T-helper 1 cell (primary cell): Measurements from ENCODE around the gene DSCAML1.
"Not testable (repeated sequence)": the region's sequence is repeated elsewhere in the genome, so short reads cannot be mapped to it uniquely, and the experiment has no call there.

ENCODE experiments used
- DNase-seq, 5 donors: peaks; one replicate each; pipeline ENCODE4 v3.0.0-alpha.2; 2012 to 2020

DSCAML1 gene

DNA sequence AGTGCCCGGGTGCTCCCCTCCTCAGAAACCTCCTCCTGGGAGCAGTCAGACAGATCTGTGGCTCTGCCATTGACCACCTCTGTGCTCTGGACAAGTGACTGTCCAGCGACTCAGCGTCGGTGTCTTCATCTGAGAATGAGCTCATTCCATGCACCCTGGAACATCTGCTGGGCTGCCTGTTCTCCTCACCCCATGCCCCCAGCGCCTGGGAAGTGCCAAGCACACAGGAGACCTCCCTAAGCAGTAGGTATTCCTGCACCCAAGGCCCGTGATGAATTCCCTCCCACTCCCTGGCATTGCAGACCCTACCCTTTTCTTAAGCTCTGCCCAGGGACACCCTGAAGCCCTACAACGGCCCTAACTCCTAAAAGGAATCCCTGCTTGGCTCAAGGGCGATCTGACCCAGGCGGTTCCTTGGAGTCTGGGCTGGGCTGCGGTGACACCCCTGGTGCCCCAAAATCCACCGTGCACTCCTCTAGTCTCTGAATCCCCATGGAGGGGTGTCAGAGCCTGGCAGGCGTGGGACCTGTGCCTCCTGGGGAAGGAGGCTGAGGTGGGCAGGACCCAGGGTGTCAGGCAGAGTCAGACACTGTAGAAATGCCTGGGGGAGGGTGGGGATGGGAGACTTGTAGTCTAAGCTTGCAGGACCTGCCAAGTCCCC, 377.4 kb downstream of the DSCAML1 start:
- no peak for DNase-seq

- no peak for DNase-seq
Measured at GRCh38 chr11:117418737-117419481, 378.1 kb downstream of the DSCAML1 start.

- DNase-seq = no peak
Measured at GRCh38 chr11:117417856-117418255, 379.2 kb downstream of the DSCAML1 start.

GRCh38 chr11:117417342-117417741, 379.7 kb downstream of the DSCAML1 start:
- no peak for DNase-seq

DNA sequence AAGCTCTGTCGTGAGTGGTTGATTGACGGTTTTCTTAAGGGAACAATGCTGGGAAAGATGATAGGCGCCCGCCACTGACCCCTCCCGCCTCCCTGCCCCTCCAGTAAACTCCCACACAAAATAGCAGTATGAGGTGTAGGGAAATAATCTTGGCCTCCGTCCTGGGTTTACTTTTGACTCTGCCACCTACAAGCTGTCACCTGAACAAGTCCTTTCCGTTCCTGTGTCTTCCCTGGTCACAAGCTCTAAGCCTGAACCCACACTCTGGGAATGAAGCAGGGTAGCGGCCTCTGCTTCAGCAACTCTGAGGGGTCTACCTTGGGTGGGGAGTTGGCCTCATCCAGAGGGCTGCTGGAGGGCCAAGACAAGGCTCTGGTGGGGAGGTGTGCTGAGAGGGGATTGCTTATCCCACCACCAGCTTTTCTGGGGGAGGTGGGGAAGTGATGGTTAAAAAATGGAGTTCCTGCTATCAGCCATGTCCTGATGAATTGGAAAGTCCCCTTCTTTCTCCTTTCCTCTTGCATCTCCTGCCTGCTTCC, 381.6 kb downstream of the DSCAML1 start:
- DNase-seq = no peak

- no peak for DNase-seq
Measured at GRCh38 chr11:117414724-117415123, 382.3 kb downstream of the DSCAML1 start.

DNA sequence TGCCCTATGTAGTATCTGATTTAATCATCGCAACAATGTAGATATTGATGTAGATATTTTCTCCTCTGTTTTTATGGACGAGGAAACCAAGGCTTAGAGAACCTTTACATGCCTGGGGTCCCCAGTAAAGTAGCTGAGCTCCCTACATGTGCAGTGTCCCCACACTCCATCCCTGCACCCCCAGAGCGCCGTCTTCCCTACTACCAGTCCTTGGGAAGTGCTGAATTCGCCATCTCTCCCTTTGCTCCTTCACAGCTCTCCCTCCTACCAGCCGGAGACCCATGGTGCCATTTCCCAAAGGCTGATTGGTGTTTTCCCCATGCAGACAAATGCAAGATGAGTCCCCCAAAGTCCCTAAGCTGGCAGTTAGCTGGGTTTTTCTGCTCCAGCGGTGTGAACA, 383.4 kb downstream of the DSCAML1 start:
- no peak for DNase-seq

- DNase-seq = no peak
Measured at GRCh38 chr11:117412653-117413275, 384.3 kb downstream of the DSCAML1 start.

GRCh38 chr11:117412176-117412575, 384.8 kb downstream of the DSCAML1 start:
- DNase-seq = no peak

- DNase-seq = no peak
Measured at GRCh38 chr11:117411736-117412135, 385.3 kb downstream of the DSCAML1 start.

- no peak for DNase-seq
Measured at GRCh38 chr11:117410861-117411710, 385.9 kb downstream of the DSCAML1 start.

DNA sequence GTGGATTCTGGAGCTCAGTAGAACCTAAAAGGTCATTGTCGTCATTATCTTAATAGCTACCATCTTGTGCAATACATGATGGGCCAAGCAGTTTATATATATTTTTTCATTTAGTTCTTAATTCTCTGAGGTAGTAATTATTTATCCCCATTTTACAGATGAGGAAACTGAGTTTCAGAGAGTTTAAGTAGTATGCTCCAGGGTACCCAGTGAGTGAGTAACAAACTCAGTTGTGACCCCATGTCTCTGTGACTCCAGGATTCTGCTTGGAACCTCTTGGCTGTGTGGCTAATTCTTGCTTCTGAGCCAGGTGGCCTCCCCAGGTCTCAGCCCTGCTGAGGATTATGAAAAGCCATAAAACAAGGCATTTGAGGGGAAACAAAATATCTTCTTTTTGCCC, 386.8 kb downstream of the DSCAML1 start:
- no peak for DNase-seq

DNA sequence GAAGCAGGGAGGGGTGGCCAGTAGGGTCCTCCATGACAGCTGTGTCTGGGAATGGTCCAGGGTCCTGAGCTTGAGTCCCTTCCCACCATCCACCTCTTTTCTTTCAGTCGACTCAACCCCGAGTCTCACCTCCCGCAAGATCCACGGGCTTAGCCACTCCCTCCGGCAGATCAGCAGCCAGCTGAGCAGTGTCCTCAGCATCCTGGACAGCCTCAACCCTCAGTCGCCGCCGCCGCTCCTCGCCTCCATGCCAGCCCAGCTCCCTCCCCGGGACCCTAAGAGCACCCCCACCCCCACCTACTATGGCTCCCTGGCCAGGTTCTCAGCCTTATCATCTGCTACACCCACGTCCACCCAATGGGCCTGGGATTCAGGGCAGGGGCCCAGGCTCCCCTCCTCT, 387.5 kb downstream of the DSCAML1 start:
- DNase-seq = no peak

- DNase-seq = no peak
Measured at GRCh38 chr11:117408356-117408755, 388.7 kb downstream of the DSCAML1 start.

DNA sequence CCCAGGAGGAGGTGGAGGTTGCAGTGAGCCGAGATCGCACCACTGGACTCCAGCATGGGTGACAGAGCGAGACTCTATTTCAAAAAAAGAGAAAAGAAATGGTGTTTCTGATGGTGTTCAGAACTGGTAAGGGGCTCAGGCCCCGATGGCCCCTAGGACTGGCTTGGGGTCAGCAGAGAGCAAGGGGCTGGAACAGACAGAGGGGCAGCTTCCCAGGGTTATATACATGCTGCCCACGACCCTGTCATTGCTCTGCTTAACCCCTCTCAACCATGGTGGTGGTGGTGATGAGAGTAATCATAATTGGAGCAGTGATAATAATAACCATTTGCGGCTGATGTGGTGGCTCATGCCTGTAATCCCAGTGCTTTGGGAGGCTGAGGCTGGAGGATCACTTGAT, 390.0 kb downstream of the DSCAML1 start:
- DNase-seq = no peak

GRCh38 chr11:117405898-117406297, 391.1 kb downstream of the DSCAML1 start:
- not testable (repeated sequence) for DNase-seq

- DNase-seq = not testable (repeated sequence)
Measured at GRCh38 chr11:117399100-117399840, 397.7 kb downstream of the DSCAML1 start.

DNA sequence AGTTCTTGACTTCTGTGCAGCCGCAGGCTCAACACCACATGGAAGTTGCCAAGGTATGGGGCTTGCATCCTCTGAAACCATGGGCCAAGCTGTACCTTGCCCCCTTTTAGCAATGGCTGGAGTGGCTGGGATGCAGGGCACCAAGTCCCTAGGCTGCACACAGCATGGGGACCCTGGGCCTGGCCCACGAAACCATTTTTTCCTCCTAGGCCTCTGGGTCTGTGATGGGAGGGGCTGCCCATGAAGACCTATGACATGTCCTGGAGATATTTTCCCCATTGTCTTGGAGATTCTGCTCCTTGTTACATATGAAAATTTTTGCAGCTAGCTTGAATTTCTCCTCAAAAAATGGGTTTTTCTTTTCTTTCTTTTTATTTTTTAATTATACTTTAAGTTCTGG, 398.4 kb downstream of the DSCAML1 start:
- not testable (repeated sequence) for DNase-seq

DNA sequence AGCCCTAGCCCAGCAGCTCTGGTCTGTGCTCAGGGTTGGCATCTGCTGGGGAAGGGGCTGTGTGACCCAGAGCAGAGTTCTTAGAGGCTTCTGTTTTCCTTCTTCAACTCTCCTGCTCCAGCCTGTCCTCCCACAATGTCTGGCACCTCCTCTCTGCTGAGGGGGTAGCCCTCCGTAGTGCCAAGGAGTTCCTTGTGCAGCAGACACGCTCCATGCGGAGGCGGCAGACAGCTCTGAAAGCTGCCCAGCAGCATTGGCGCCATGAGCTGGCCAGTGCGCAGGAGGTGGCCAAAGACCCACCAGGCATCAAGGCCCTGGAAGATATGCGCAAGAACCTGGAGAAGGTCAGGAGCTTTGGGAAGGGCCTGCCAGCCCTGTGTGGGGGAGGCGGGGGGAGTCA, 400.0 kb downstream of the DSCAML1 start:
- DNase-seq = no peak

DNA sequence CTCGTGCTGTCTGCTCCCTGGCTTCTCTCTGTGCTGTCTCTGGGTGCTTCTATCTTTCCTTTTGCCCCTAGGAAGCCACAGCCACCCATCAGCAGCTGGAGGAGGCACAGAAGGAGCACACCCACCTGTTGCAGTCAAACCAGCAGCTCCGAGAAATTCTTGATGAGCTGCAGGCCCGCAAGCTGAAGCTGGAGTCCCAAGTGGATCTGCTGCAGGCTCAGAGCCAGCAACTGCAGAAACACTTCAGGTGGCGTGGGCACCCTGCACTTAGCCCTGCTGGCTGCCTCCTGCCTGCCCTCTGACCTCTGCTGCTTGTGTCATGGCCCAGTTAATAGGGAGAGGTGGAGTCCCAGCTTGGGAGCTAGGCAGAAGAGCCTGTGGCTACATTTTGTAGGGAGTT, 401.5 kb downstream of the DSCAML1 start:
- no peak for DNase-seq

DNA sequence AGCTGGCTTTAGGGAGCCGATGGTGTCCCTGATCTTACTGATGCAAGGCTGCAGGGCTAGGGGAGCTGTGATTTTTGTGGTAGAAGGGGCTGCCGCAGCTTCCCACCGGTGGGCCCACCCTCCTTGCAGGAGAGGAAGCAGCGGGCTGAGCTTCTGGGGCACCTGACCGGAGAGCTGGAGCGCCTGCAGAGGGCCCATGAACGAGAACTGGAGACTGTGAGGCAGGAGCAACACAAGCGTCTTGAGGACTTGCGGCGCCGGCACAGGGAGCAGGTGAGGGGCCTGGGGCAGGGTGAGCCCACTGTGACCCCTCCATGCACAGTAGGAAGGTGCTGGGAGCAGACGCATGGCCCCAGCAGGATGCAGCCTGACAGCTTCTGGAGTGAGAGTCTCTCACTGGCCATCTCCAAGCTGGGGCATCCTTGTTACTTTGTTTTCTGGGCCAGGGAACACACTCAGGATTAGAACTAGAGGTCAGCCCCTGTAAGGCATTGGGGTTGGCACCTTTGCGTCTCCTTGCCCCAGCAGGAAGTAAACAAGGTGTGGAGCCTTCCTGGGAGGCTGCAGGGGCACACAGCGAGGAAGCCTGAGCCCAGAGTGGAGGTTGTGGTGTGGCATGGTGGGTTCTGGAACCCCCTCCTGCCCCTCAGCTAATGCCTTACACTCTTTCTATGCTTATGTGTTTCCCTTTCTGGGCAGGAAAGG, 402.6 kb downstream of the DSCAML1 start:
- no peak for DNase-seq
